Adrenal gland (tissue), 12 donors: ENCODE results near the gene TBC1D1. TPM values are rescaled to one million over a fixed set of nuclear protein-coding genes. Genes with fewer than 3 reads are reported as not detected.

ENCODE experiments used
- DNase-seq, 7 donors: peaks; one replicate each; pipeline ENCODE4 v3.0.0-alpha.2; 2019 to 2020
- H3K27ac ChIP-seq, 5 donors: fragments of 200-600 bp; sonication (generic) in 4 of 5; 1 replicate in 3 of 5; 2 replicates in 2 of 5; pipeline versions ENCODE4 v1.5.1 to v1.8.0; 2016 to 2020; ENCODE audit warnings: mild to moderate bottlenecking in 1 of 5
- H3K27me3 ChIP-seq: fragments of 200-600 bp; 2 replicates; pipeline ENCODE4 v1.8.0; 2021
- H3K36me3 ChIP-seq, 2 donors: fragments of 200-600 bp; replicated peaks in 1 of 2; 1 replicate in 1 of 2; 2 replicates in 1 of 2; pipeline versions ENCODE4 v1.5.1 to v1.8.0; 2018 to 2022
- H3K4me1 ChIP-seq, 2 donors: fragments of 200-600 bp; replicated peaks in 1 of 2; 1 replicate in 1 of 2; 2 replicates in 1 of 2; pipeline versions ENCODE4 v1.5.1 to v1.8.0; 2018 to 2021
- H3K4me3 ChIP-seq, 4 donors: fragments of 200-600 bp; sonication (generic) in 3 of 4; one replicate each; pipeline ENCODE4 v1.5.1; 2016 to 2018
- H3K9me3 ChIP-seq, 3 donors: fragments of 200-600 bp; sonication (generic) in 1 of 3; replicated peaks in 1 of 3; 1 replicate in 2 of 3; 2 replicates in 1 of 3; pipeline versions ENCODE4 v1.5.1 to v1.8.0; 2016 to 2021
- CTCF ChIP-seq, 6 experiments: fragments of 450-650 bp in 4 of 6; fragments of 200-600 bp in 2 of 6; sonication (generic) in 1 of 6; IDR thresholded peaks; 1 replicate in 5 of 6; 2 replicates in 1 of 6; pipeline versions ENCODE4 v1.5.1 to v1.8.0; 2016 to 2021; ENCODE audit warnings: antibody characterized with exemption in 6 of 6, mild to moderate bottlenecking in 2 of 6, moderate library complexity in 1 of 6
- POLR2A ChIP-seq, 2 donors: fragments of 450-650 bp; IDR thresholded peaks; one replicate each; pipeline ENCODE4 v1.6.1; 2017; ENCODE audit warnings: antibody characterized with exemption in 2 of 2, mild to moderate bottlenecking in 2 of 2, moderate library complexity in 1 of 2
- WGBS, 4 donors: extraction: QIAGEN DNeasy Blood & Tissue Kit in 2 of 4; methylation state at CpG; one replicate each; pipeline versions ENCODE4 v1.1.5 to v1.1.7; 2013 to 2017; 5-methylcytosine and 5-hydroxymethylcytosine counted together
- intact Hi-C, 2 donors: fragments of 100-400 bp; cut with DNase I; formaldehyde crosslinking; loops; one replicate each; pipeline versions ENCODE4 v1.14.1 to v1.15.0; 2022 to 2023
- polyA plus RNA-seq, 3 donors: library from polyadenylated mRNA; stranded (reverse); fragments of 200-250 nt in 2 of 3; fragments of 350-450 nt in 1 of 3; fragmentation: Illumina TruSeq in 1 of 3; extraction: RNeasy Lipid Tissue Mini Kit (QIAGEN cat#74804) in 1 of 3; gene quantifications; one replicate each; pipeline ENCODE4 v1.2.3, GENCODE V29; 2013 to 2014
- total RNA-seq, 9 donors: library from RNA; depleted of rRNA in 4 of 9; stranded (reverse); fragments of >200 nt in 4 of 9; fragments of 120-200 nt in 1 of 9; fragmentation: NEBNext Ultra II Directional in 1 of 9; extraction: Animal tissue kit (Norgen Biotek cat#: 25700) in 1 of 9; gene quantifications; one replicate each; pipeline versions ENCODE4 v1.1.0 to v1.2.4, GENCODE V29; 2013 to 2023
- donor health status: healthy with polysubstance abuse.
- donor health status: Bipolar disorder and iron deficiency.
- donor health status: DM: yes; HTN: yes; CAD: no.
- donor health status: DM: no; HTN: no; CAD: no.
- donor health status: DM: no; HTN: no; CAD: no.
- donor health status: DM: yes; HTN: yes; CAD: no.

The TBC1D1 gene
- total and polyA plus RNA-seq, 12 donors, result 16.3 to 77.3 (median 25.7) TPM

- no peak for DNase-seq
- no peak overlapping the region for H3K4me3 ChIP-seq
- intact Hi-C loops, result no loop called here
- H3K27ac ChIP-seq, result no peak overlapping the region
- 91 to 95% (median 92%) methylated on average over 7 of the region's 7 CpGs for WGBS, 4 donors
- H3K27me3 ChIP-seq, result no peaks in the 10 kb centered on the region
- TF ChIP-seq POLR2A (IDR thresholded peaks at IDR 0.05) (no peak), CTCF (IDR thresholded peaks at IDR 0.05) (no peak)
- H3K36me3 ChIP-seq, result no peaks in the 10 kb centered on the region
- no peaks in the 10 kb centered on the region for H3K4me1 ChIP-seq
- no peaks in the 10 kb centered on the region for H3K9me3 ChIP-seq
Observed at GRCh38 chr4:38040619-38041018, 149.7 kb downstream of the TBC1D1 start.

- Histone ChIP-seq H3K27me3 (no peaks in the 10 kb centered on the region), H3K27ac (no peak overlapping the region), H3K36me3 (no peaks in the 10 kb centered on the region), H3K9me3 (no peaks in the 10 kb centered on the region), H3K4me1 (peaks cover 0 to 1% of the 10 kb centered on the region in 2 donors), H3K4me3 (no peak overlapping the region)
- 87 to 94% (median 92%) methylated on average over 7 of the region's 7 CpGs for WGBS, 4 donors
- intact Hi-C loops, result no loop called here
- no peak for DNase-seq
- TF ChIP-seq CTCF (IDR thresholded peaks at IDR 0.05), result no peak
- no peak for TF ChIP-seq POLR2A (IDR thresholded peaks at IDR 0.05)
Observed at GRCh38 chr4:38044060-38044459, 153.2 kb downstream of the TBC1D1 start.

- no peak for DNase-seq
- WGBS, 4 donors, result 84 to 89% (median 87%) methylated on average over 8 of the region's 8 CpGs
- H3K27ac ChIP-seq, result no peak overlapping the region
- peaks cover 0 to 7% of the 10 kb centered on the region in 2 donors for H3K4me1 ChIP-seq
- no peaks in the 10 kb centered on the region for H3K27me3 ChIP-seq
- H3K4me3 ChIP-seq, result no peak overlapping the region
- H3K36me3 ChIP-seq, result peaks cover 0 to 7% of the 10 kb centered on the region in 2 donors
- intact Hi-C loops, result no loop called here
- TF ChIP-seq POLR2A (IDR thresholded peaks at IDR 0.05) (no peak), CTCF (IDR thresholded peaks at IDR 0.05) (no peak)
- H3K9me3 ChIP-seq, result no peaks in the 10 kb centered on the region
Observed at GRCh38 chr4:38045289-38045988, 154.6 kb downstream of the TBC1D1 start.

DNA sequence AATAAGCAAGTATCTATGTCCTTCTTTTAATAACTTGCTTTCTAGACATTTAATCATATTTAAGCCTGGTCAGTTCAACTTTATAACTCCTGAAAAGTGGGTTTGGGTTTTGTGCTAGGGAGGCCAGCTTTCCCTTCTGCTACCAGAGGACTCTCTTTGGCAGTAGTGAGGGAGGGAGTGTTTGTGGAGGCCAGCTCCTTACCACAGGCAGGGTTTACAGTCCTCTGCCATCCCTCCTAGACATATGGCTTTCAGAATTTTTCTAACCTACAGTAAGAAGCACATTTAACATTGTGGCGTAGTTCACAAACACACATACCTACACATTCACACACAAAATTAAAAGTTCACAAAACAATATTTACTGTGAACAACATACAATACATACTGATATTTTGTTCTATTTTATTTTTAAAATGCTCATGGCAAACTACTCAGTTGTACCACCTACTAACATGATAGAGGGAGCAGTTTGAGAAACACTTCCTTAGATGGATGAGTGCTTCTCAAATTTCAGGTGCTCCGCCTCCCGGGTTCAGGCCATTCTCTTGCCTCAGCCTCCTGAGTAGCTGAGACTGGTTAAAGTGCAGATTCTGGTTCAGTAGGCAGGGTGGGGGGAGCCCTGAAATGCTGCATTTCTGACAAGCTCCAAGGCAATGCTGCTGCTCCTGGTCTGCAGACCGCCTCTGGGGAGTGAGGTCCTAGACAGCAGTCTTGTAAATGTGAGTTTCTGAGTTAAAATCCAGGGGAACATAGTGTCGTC lies 156.0 kb downstream of the TBC1D1 start:
- Histone ChIP-seq H3K27ac (no peak overlapping the region), H3K9me3 (no peaks in the 10 kb centered on the region), H3K4me1 (peaks cover 0 to 7% of the 10 kb centered on the region in 2 donors), H3K4me3 (no peak overlapping the region), H3K27me3 (no peaks in the 10 kb centered on the region), H3K36me3 (peaks cover 0 to 7% of the 10 kb centered on the region in 2 donors)
- no peak for DNase-seq
- intact Hi-C loops, result no loop called here
- no peak for TF ChIP-seq CTCF (IDR thresholded peaks at IDR 0.05)
- no peak for TF ChIP-seq POLR2A (IDR thresholded peaks at IDR 0.05)
- 76 to 91% (median 86%) methylated on average over 5 of the region's 5 CpGs for WGBS, 4 donors
